GM12874 (cell line): ENCODE data around the gene PPL.

Experiments used
- CTCF ChIP-seq: IDR thresholded peaks from 2 replicates; pipeline ENCODE4 v1.5.1; 2011; ENCODE audit warnings: low read depth, mild to moderate bottlenecking, control low read depth, low read length, moderate library complexity; ENCODE audit not compliant: insufficient read depth

Gene PPL

DNA sequence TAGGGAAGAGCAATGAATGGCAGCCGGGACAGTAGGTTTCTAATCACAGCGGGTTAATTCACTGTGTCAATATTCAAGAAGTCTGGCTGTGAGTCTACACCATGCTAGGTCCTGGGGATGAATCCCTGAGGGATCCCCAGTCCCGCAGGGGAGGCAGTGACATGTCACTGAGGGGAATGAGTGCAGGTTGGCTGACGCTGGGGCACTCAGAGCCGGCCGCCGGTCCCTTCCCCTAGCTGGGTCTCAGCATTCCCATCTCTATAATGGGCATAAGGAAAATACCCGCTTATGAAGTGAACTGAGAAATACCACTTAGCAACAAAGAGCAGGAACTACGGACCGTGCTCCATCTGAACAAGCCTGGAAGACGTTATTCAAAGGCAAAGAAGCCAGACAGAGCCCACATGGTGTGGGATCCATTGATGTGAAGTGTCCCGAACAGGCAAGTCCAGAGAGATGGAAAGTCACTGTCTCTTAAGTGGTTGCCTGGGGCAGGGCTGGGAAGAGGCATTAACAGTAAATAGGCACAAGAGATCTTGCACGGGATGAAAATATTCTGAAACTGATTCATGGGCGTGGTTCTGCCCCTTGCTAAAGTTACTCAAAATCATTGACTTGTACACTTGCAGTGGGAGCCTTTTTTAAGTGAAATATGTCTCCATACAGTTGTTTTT is 31.9 kb downstream of the PPL start:
- TF ChIP-seq CTCF: no peak

DNA sequence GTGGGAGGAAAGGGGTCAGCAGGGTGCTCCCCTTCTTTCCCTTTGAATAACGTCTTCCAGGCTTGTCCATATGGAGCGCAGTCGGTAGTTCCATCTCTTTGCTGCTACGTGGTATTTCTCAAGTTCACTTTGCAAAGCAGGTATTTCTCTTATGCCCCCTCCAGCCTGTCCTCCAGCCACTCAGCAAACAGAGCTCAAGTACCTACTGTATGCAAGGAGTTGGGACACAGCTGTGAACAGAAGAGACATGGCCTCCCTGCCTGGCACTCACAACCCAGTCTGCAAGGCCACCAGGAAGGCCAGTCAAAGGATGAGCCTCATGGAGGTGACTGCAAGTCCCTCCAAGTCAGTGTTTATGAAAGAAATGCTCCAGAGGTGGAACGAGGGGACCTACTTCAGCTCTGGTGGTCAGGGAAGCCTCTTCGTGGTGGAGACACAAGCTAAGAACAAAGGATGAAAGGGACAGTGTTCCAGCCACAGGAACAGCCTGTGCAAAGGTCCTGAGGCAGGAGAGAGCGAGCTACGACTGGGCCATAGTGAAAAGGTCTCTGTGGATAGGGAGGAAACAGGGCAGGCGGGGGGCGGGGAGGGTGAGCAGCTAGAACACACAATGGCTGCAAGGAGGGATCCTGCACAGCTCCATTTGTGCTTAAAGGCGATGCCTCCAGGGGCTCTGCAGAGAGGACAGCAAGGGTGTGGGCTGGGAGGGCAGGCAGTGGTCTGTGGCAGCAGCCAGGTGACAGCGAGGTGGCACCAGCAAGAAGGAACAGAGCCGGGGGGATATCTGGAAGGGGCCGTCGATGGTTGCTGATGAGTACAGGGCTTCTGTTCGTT is 32.6 kb downstream of the PPL start:
- TF ChIP-seq CTCF: no peak

DNA sequence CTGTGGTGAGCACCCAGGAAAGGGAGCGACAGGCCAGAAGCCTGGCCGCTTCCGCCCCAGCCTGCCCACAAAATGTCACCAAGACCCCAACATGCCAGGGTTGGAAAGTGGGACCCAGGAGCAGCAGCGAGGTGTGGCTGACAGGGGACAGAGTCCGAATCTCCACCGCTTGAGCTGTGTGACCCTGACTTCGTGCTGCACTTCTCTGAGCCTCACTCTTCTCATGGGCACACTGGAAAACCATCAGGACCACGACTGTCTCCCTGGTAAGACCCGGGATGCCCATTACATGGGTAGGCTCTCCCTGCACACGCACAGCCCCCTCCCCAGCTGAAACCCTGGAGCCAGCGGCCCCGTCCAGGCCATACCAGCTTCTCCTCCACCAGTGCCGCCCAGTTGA is 34.9 kb downstream of the PPL start:
- no peak for TF ChIP-seq CTCF

DNA sequence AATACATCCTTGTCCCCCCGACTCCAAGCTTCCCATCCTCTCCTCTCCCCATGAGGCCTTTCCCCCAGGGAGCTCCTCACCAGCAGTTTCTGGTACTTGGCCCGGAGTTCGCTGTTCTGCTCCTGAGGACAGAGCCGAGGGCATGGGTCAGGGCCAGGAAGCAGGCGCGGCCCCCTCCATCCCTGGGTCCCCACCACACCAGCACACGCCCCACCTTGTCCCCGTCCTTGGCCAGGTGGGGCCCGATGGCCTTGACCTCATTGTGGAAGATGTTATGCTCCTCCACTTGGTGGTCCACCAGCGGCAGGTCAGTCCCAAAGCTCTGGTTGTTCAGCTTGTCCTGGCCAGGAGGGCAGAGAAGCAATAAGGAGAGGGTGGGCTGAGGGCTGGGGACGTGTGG is 36.2 kb downstream of the PPL start:
- no peak for TF ChIP-seq CTCF

- TF ChIP-seq CTCF: no peak
Observed at GRCh38 chr16:4900036-4900435, 36.9 kb downstream of the PPL start.

GRCh38 chr16:4899474-4899846 is 37.5 kb downstream of the PPL start:
- no peak for TF ChIP-seq CTCF

GRCh38 chr16:4898811-4899473 is 38.0 kb downstream of the PPL start:
- no peak for TF ChIP-seq CTCF
